NCI-H1417 (cell line): ENCODE data around the gene RRAGA.
"Not testable (repeated sequence)": the region's sequence is repeated elsewhere in the genome, so short reads cannot be mapped to it uniquely, and the experiment has no call there.

Source experiments
- DNase-seq, 3 experiments: peaks; one replicate each; lab custom pipeline; 2025; lab: John Stamatoyannopoulos, UW

RRAGA gene

GRCh38 chr9:19085295-19085694, 36.1 kb downstream of the RRAGA start:
- peak in 2 of 3 experiments; percentile 13 to 21 for DNase-seq

DNA sequence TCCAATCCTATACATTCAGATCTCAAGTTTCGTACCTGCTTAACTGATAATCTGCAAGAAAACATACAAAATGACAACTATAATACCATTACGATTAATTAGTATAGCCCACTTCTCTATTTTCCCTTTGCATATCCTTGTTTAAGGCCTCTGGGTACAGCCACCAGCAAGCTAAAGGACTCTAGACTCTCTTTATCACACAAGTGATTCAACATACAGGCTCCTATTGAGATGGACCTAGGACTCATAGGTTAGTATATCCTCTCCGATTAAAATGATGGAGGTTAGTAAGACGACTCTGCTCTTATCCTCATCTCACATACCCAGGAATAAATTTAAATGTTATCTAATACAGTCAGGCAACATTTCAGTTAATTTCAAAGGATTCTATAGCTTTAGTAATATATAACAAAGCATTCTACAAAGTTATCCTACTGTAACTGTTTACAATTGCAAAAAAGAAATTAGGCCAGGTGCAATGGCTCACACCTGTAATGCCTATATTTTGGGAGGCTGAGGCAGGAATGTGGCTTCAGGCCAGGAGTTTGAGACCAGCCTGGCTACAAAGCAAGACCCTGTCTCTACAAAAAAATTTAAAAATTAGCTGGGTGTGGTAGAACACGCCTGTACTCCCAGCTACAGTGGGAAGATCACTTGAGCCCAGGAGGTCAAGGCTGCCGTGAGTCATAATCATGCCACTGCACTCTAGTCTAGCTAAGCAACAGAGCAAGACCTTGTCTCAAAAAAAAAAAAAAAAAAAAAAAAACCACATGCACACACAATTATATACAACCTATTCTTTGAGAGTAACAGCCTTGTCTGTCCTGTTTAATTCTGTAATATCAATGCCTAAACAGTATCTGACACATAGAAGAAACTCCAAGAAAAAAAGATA, 38.1 kb downstream of the RRAGA start:
- DNase-seq, result no peak

DNA sequence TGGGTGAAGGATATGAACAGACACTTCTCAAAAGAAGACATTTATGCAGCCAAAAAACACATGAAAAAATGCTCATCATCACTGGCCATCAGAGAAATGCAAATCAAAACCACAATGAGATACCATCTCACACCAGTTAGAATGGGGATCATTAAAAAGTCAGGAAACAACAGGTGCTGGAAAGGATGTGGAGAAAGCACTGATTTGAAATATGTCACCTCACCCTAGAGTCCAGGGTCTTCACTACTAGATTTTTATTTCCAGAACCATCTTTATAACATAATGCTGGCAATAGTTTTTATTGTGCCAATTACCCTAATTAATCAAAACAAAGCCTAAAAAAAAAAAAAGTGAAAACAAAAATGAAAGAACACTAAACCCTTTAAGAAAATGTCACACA, 48.2 kb downstream of the RRAGA start:
- not testable (repeated sequence) for DNase-seq
